Right lobe of liver (tissue), 6 donors: ENCODE results near the gene AGTRAP. TPM values are rescaled to one million over a fixed set of nuclear protein-coding genes. Genes with fewer than 3 reads are reported as not detected.
A peak's percentile ranks its signal among the peaks of the same experiment; 100 is the strongest.

Experiments used
- ATAC-seq, 4 donors: fragments of 200-7000 bp; cut with Tn5 transposase; one replicate each; pipeline ENCODE4 v1.9.1; 2020; ENCODE audit warnings: mild to moderate bottlenecking in 4 of 4, moderate library complexity in 4 of 4
- DNase-seq, 3 donors: peaks; one replicate each; pipeline ENCODE4 v3.0.0-alpha.2; 2020
- H3K27ac ChIP-seq, 3 donors: fragments of 200-600 bp; one replicate each; pipeline ENCODE4 v1.8.0; 2022
- H3K27me3 ChIP-seq, 2 donors: fragments of 200-600 bp; one replicate each; pipeline ENCODE4 v1.8.0; 2022
- H3K36me3 ChIP-seq, 4 donors: fragments of 200-600 bp; sonication (generic) in 1 of 4; one replicate each; pipeline versions ENCODE4 v1.5.1 to v1.8.0; 2017 to 2022; ENCODE audit warnings: control low read depth in 1 of 4
- H3K4me1 ChIP-seq, 4 donors: fragments of 200-600 bp; sonication (generic) in 1 of 4; one replicate each; pipeline versions ENCODE4 v1.5.1 to v1.8.0; 2017 to 2022; ENCODE audit warnings: control low read depth in 1 of 4
- H3K4me3 ChIP-seq, 3 donors: fragments of 200-600 bp; one replicate each; pipeline ENCODE4 v1.8.0; 2022
- H3K9me3 ChIP-seq, 4 donors: fragments of 200-600 bp; sonication (generic) in 1 of 4; one replicate each; pipeline versions ENCODE4 v1.5.1 to v1.8.0; 2017 to 2022; ENCODE audit warnings: control low read depth in 1 of 4
- CTCF ChIP-seq, 4 donors: fragments of 200-600 bp in 3 of 4; fragments of 450-650 bp in 1 of 4; IDR thresholded peaks; one replicate each; pipeline versions ENCODE4 v1.5.1 to v1.8.0; 2016 to 2022; ENCODE audit warnings: antibody characterized with exemption in 4 of 4, mild to moderate bottlenecking in 2 of 4
- POLR2A ChIP-seq: fragments of 450-650 bp; IDR thresholded peaks from one replicate; pipeline ENCODE4 v1.6.1; 2017; ENCODE audit warnings: antibody characterized with exemption, mild to moderate bottlenecking
- WGBS: methylation state at CpG from one replicate; pipeline ENCODE4 v1.1.6; 2018; ENCODE audit warnings: low coverage, low lambda C conversion rate; ENCODE audit not compliant: insufficient coverage; ENCODE audit errors: missing lambda C conversion rate; 5-methylcytosine and 5-hydroxymethylcytosine counted together
- intact Hi-C, 2 donors: fragments of 100-400 bp; cut with DNase I; formaldehyde crosslinking; loops; one replicate each; pipeline versions ENCODE4 v1.11.2 to v1.14.1; 2022
- total RNA-seq, 6 experiments: library from RNA; depleted of rRNA in 2 of 6; stranded (reverse); fragments of >200 nt in 2 of 6; fragmentation: NEBNext Ultra II Directional in 3 of 6; extraction: Animal tissue kit (Norgen Biotek cat#: 25700) in 3 of 6; gene quantifications; one replicate each; pipeline versions ENCODE4 v1.1.0 to v1.2.4, GENCODE V29; 2016 to 2023
- donor health status: DM: no; HTN: yes; CAD: no.
- donor health status: DM: no; HTN: no; CAD: no.
- donor health status: DM: no; HTN: no; CAD: no.
- donor health status: DM: no; HTN: yes; CAD: no.
- donor health status: DM: no; HTN: yes; CAD: no.

AGTRAP gene
- total RNA-seq, 6 experiments from 2014 or later, result 6.4 to 20.5 (median 11.4) TPM

GRCh38 chr1:11725616-11726015 lies 10.3 kb upstream of the AGTRAP start:
- intact Hi-C loops, result no loop called here

GRCh38 chr1:11727119-11727518 lies 8.8 kb upstream of the AGTRAP start:
- H3K27me3 ChIP-seq, result no peaks in the 10 kb centered on the region
- H3K4me3 ChIP-seq, result no peak overlapping the region
- H3K4me1 ChIP-seq, result peaks cover 0 to 5% (median 0%) of the 10 kb centered on the region in 4 donors
- intact Hi-C loops, result no loop called here
- TF ChIP-seq POLR2A, result no peak
- TF ChIP-seq CTCF (IDR thresholded peaks at IDR 0.05), result no peak
- DNase-seq (no peak), ATAC-seq (no peak)
- H3K36me3 ChIP-seq, result no peaks in the 10 kb centered on the region
- no peak overlapping the region for H3K27ac ChIP-seq
- 50% methylated on average over 1 of the region's 4 CpGs for WGBS
- H3K9me3 ChIP-seq, result no peaks in the 10 kb centered on the region

More at GRCh38 chr1:11725616-11726015, 10.3 kb upstream of the AGTRAP start:
- DNase-seq, result no peak
- Histone ChIP-seq H3K9me3 (no peaks in the 10 kb centered on the region), H3K27me3 (no peaks in the 10 kb centered on the region), H3K36me3 (no peaks in the 10 kb centered on the region), H3K27ac (no peak overlapping the region), H3K4me3 (no peak overlapping the region), H3K4me1 (peaks cover 0 to 5% (median 0%) of the 10 kb centered on the region in 4 donors)
- ATAC-seq, result peak in 1 of 4 donors; percentile 20
- TF ChIP-seq POLR2A, result no peak
- TF ChIP-seq CTCF (IDR thresholded peaks at IDR 0.05), result no peak
- WGBS, result 80% methylated on average over 5 of the region's 5 CpGs

- Histone ChIP-seq H3K9me3 (no peaks in the 10 kb centered on the region), H3K36me3 (no peaks in the 10 kb centered on the region), H3K27me3 (no peaks in the 10 kb centered on the region), H3K4me1 (peaks cover 0 to 5% (median 0%) of the 10 kb centered on the region in 4 donors), H3K27ac (no peak overlapping the region), H3K4me3 (no peak overlapping the region)
- no peak for DNase-seq
- WGBS, result 92% methylated on average over 2 of the region's 4 CpGs
- ATAC-seq, result no peak
- intact Hi-C loops, result no loop called here
- TF ChIP-seq CTCF (IDR thresholded peaks at IDR 0.05), result no peak
- no peak for TF ChIP-seq POLR2A
Measured at GRCh38 chr1:11728126-11728806, 7.7 kb upstream of the AGTRAP start.

- H3K27me3 ChIP-seq, result no peaks in the 10 kb centered on the region
- peaks cover 0 to 5% (median 0%) of the 10 kb centered on the region in 4 donors for H3K4me1 ChIP-seq
- H3K27ac ChIP-seq, result peak overlapping the region in 1 of 3 donors; percentile 13
- TF ChIP-seq CTCF (IDR thresholded peaks at IDR 0.05), result no peak
- TF ChIP-seq POLR2A, result no peak
- no peaks in the 10 kb centered on the region for H3K9me3 ChIP-seq
- WGBS, result 64% methylated on average over 3 of the region's 11 CpGs
- DNase-seq (no peak), ATAC-seq (no peak)
- intact Hi-C loops, result no loop called here
- H3K36me3 ChIP-seq, result no peaks in the 10 kb centered on the region
- H3K4me3 ChIP-seq, result no peak overlapping the region
Measured at GRCh38 chr1:11729155-11729497, 6.8 kb upstream of the AGTRAP start.
